HepG2 (cell line): ENCODE data around the gene IL3. TPM values are rescaled to one million over a fixed set of nuclear protein-coding genes. Genes with fewer than 3 reads are reported as not detected.

Source experiments
- ATAC-seq: fragments of 200-7000 bp; cut with Tn5 transposase; 3 replicates; pipeline ENCODE4 v1.9.1; 2020; ENCODE audit warnings: mild to moderate bottlenecking, moderate library complexity
- BruUV-seq: library from RNA; stranded (reverse); fragments of 400-500 nt; replicated peaks from 2 replicates; lab custom pipeline; 2021; lab: Mats Ljungman, UMichigan
- CTCF ChIA-PET: fragments of 300-600 bp; formaldehyde crosslinking; extraction: SDS; loops from one replicate; lab custom pipeline; 2021; ENCODE audit warnings: low total read pairs, inconsistent platforms, low intra/inter-chr PET ratio; lab: Yijun Ruan, JAX
- POLR2A ChIA-PET: fragments of 350-600 bp; sonication (Branson Sonifier 250); formaldehyde crosslinking; loops from one replicate; lab custom pipeline; 2020; ENCODE audit warnings: antibody characterized with exemption, inconsistent platforms; lab: Yijun Ruan, JAX
- DNase-seq: peaks from one replicate; pipeline ENCODE4 v3.0.0-alpha.2; 2015; ENCODE audit warnings: low spot score
- FAIRE-seq: peaks from 3 replicates; lab custom pipeline; 2011; peaks lifted over from hg19 to GRCh38; lab: Jason Lieb, UNC
- H2AFZ ChIP-seq: one replicate; pipeline ENCODE4 v1.6.1; 2011; ENCODE audit warnings: low read length, inconsistent platforms
- H3K27ac ChIP-seq: fragments of 300-600 bp; 3 replicates; pipeline ENCODE4 v1.8.0; 2011; ENCODE audit warnings: mixed run types, mild to moderate bottlenecking, mixed read lengths, low read length, inconsistent platforms; ENCODE audit not compliant: insufficient read depth; ENCODE audit errors: extremely low read length
- H3K27me3 ChIP-seq, 2 experiments: fragments of 200-600 bp in 1 of 2; 2 replicates in 1 of 2; 3 replicates in 1 of 2; pipeline versions ENCODE4 v1.6.0 to v1.8.0; 2011; ENCODE audit warnings: low read length in 2 of 2, mild to moderate bottlenecking in 2 of 2, moderate library complexity in 2 of 2, inconsistent platforms in 1 of 2; ENCODE audit not compliant: insufficient read depth in 2 of 2, control insufficient read depth in 1 of 2
- H3K36me3 ChIP-seq, 2 experiments: fragments of 200-600 bp in 1 of 2; replicated peaks in 1 of 2; 2 replicates in 1 of 2; 3 replicates in 1 of 2; pipeline versions ENCODE4 v1.5.1 to v1.8.0; 2011; ENCODE audit warnings: low read length in 2 of 2, inconsistent platforms in 1 of 2; ENCODE audit not compliant: insufficient read depth in 2 of 2, control insufficient read depth in 1 of 2
- H3K4me1 ChIP-seq: 2 replicates; pipeline ENCODE4 v1.5.1; 2012; ENCODE audit warnings: low read length, inconsistent platforms; ENCODE audit not compliant: insufficient read depth
- H3K4me2 ChIP-seq: 2 replicates; pipeline ENCODE4 v1.6.0; 2011; ENCODE audit warnings: low read depth, low read length, inconsistent platforms
- H3K4me3 ChIP-seq, 3 experiments: fragments of 200-600 bp in 1 of 3; sonication (generic), shearing (Covaris generic) in 1 of 3; replicated peaks in 1 of 3; 2 replicates each; pipeline ENCODE4 v1.5.1; 2011 to 2016; ENCODE audit warnings: low read length in 3 of 3, inconsistent platforms in 2 of 3, low read depth in 2 of 3, mild to moderate bottlenecking in 2 of 3, control low read depth in 1 of 3, mixed read lengths in 1 of 3; ENCODE audit not compliant: insufficient read depth in 1 of 3
- H3K79me2 ChIP-seq: one replicate; pipeline ENCODE4 v1.6.1; 2011; ENCODE audit warnings: low read length, inconsistent platforms; ENCODE audit not compliant: insufficient read depth
- H3K9ac ChIP-seq: 2 replicates; pipeline ENCODE4 v1.6.0; 2011; ENCODE audit warnings: mild to moderate bottlenecking, low read depth, low read length, inconsistent platforms; ENCODE audit not compliant: insufficient read depth
- H3K9me3 ChIP-seq: 2 replicates; pipeline ENCODE4 v1.5.1; 2012; ENCODE audit warnings: mild to moderate bottlenecking, low read length
- H4K20me1 ChIP-seq: 2 replicates; pipeline ENCODE4 v1.6.0; 2011; ENCODE audit warnings: inconsistent platforms, mild to moderate bottlenecking, low read length, moderate library complexity; ENCODE audit not compliant: insufficient read depth
- MLXIP ChIP-seq: sonication (generic); formaldehyde crosslinking; IDR thresholded peaks from 2 replicates; pipeline ENCODE4 v1.9.0; 2021; ENCODE audit warnings: missing genetic modification reagents, borderline replicate concordance
- NFYC ChIP-seq: IDR thresholded peaks from 2 replicates; pipeline ENCODE4 v1.6.1; 2016; ENCODE audit warnings: missing genetic modification reagents, missing compliant biosample characterization
- SNRNP70 ChIP-seq: fragments of 200-400 bp; formaldehyde crosslinking; IDR thresholded peaks from 2 replicates; pipeline ENCODE4 v1.6.1; 2017; ENCODE audit warnings: mild to moderate bottlenecking, low read depth, low read length, moderate library complexity
- TEAD2 ChIP-seq: sonication (generic); formaldehyde crosslinking; IDR thresholded peaks from 2 replicates; pipeline ENCODE4 v1.9.0; 2021; ENCODE audit warnings: missing genetic modification reagents
- ZNF329 ChIP-seq: sonication (generic); formaldehyde crosslinking; IDR thresholded peaks from 2 replicates; pipeline ENCODE4 v1.9.0; 2021; ENCODE audit warnings: low read depth, mild to moderate bottlenecking, missing genetic modification reagents
- ZNF530 ChIP-seq: sonication (generic); formaldehyde crosslinking; IDR thresholded peaks from 2 replicates; pipeline ENCODE4 v1.5.0; 2020; ENCODE audit warnings: low read depth, mild to moderate bottlenecking, missing genetic modification reagents
- WGBS: methylation state at CpG from one replicate; pipeline ENCODE4 v1.1.6; 2017; ENCODE audit warnings: low lambda C conversion rate; 5-methylcytosine and 5-hydroxymethylcytosine counted together
- in situ Hi-C: cut with HindIII; loops from 2 replicates; pipeline ENCODE4 v1.10.0; 2017; ENCODE audit warnings: low pct_unique_long_range_greater_than_20kb; ENCODE audit not compliant: extremely low pct_ligation_motif_present
- intact Hi-C: fragments of 100-400 bp; cut with micrococcal nuclease; formaldehyde crosslinking; loops from one replicate; pipeline ENCODE4 v1.10.0; 2022; ENCODE audit not compliant: unreplicated experiment
- polyA plus RNA-seq, 8 experiments: library from polyadenylated mRNA; depleted of rRNA in 3 of 8; stranded (reverse) in 7 of 8; unstranded in 1 of 8; fragments of >200 nt; fragmentation: Illumina TruSeq in 4 of 8; extraction: Trizol in 4 of 8; gene quantifications; 2 replicates each; pipeline versions ENCODE4 v1.2.1 to v1.2.3, GENCODE V29; 2011 to 2016; ENCODE audit warnings: low read depth in 4 of 8, missing spikeins in 1 of 8, mixed read lengths in 1 of 8; ENCODE audit not compliant: insufficient read depth in 1 of 8
- total RNA-seq, 5 experiments: library from RNA; depleted of rRNA; stranded (reverse); fragments of >200 nt; fragmentation: Illumina TruSeq; extraction: Trizol; gene quantifications; 2 replicates each; pipeline ENCODE4 v1.2.3, GENCODE V29; 2016; ENCODE audit warnings: low read depth in 1 of 5

Gene IL3
- total and polyA plus RNA-seq, 2 of the 13 experiments (the other 11 are each of a cell fraction or from before 2014, with no cell fraction given): not detected

- FAIRE-seq (no peak), DNase-seq (no peak), ATAC-seq (no peak)
- Histone ChIP-seq H3K9me3 (no peaks in the 10 kb centered on the region), H3K4me3 (no peak overlapping the region), H3K4me1 (no peaks in the 10 kb centered on the region), H3K27me3 (peaks cover 0 to 10% of the 10 kb centered on the region in 2 experiments; a peak in 3 of 5 replicates), H3K4me2 (no peak overlapping the region), H3K27ac (no peak overlapping the region), H4K20me1 (no peaks in the 10 kb centered on the region), H3K79me2 (no peaks in the 10 kb centered on the region), H3K9ac (no peak overlapping the region), H3K36me3 (no peaks in the 10 kb centered on the region), H2AFZ (no peak overlapping the region)
- 7% methylated on average over 10 of the region's 10 CpGs for WGBS
- TF ChIP-seq MLXIP (no peak), NFYC (CRISPR knock-in tag) (no peak), ZNF329 (CRISPR knock-in tag) (no peak), SNRNP70 (no peak), ZNF530 (CRISPR knock-in tag) (no peak), TEAD2 (CRISPR knock-in tag) (no peak)
- no TSS peak for BruUV-seq
- POLR2A ChIA-PET: no interaction called here
- CTCF ChIA-PET: no interaction called here
- in situ Hi-C loops (loop anchor here (25.0 kb wide), 1 partner anchor 581 kb away; no protein-coding TSS in a partner anchor), intact Hi-C loops (no loop called here)
These were observed 42.5 kb upstream of the IL3 start for GRCh38 chr5:132017738-132018625.
